Large intestine (tissue), 3 donors: Measurements from ENCODE around the gene C1orf53. TPM values are rescaled to one million over a fixed set of nuclear protein-coding genes. Genes with fewer than 3 reads are reported as not detected.
"Not testable (repeated sequence)": the region's sequence is repeated elsewhere in the genome, so short reads cannot be mapped to it uniquely, and the experiment has no call there.

Experiments
- DNase-seq, 2 donors: peaks; one replicate each; pipeline versions ENCODE4 v3.0.0 to v3.0.0-alpha.2; 2013
- H3K27ac ChIP-seq: one replicate; pipeline ENCODE4 v1.5.1; 2013; ENCODE audit warnings: low read length
- H3K27me3 ChIP-seq: 2 replicates; pipeline ENCODE4 v1.6.1; 2013; ENCODE audit warnings: low read length; ENCODE audit not compliant: control insufficient read depth, insufficient read depth
- H3K36me3 ChIP-seq: 2 replicates; pipeline ENCODE4 v1.6.1; 2013; ENCODE audit warnings: low read length; ENCODE audit not compliant: control insufficient read depth, insufficient read depth
- H3K4me1 ChIP-seq: one replicate; pipeline ENCODE4 v1.6.1; 2013; ENCODE audit warnings: low read length; ENCODE audit not compliant: control insufficient read depth, insufficient read depth
- H3K4me3 ChIP-seq: one replicate; pipeline ENCODE4 v1.5.1; 2013; ENCODE audit warnings: low read length
- H3K9me3 ChIP-seq: one replicate; pipeline ENCODE4 v1.6.1; 2013; ENCODE audit warnings: mild to moderate bottlenecking, low read depth, low read length, moderate library complexity; ENCODE audit not compliant: control insufficient read depth
- WGBS: methylation state at CpG from one replicate; pipeline ENCODE4 v1.1.5; 2013; ENCODE audit warnings: low lambda C conversion rate; ENCODE audit not compliant: insufficient coverage; 5-methylcytosine and 5-hydroxymethylcytosine counted together
- polyA plus RNA-seq: library from polyadenylated mRNA; unstranded; fragments of 120-200 nt; gene quantifications from one replicate; pipeline ENCODE4 v1.2.1, GENCODE V29; 2013

The C1orf53 gene
- polyA plus RNA-seq, 1 donor, result 8.2 TPM

DNA sequence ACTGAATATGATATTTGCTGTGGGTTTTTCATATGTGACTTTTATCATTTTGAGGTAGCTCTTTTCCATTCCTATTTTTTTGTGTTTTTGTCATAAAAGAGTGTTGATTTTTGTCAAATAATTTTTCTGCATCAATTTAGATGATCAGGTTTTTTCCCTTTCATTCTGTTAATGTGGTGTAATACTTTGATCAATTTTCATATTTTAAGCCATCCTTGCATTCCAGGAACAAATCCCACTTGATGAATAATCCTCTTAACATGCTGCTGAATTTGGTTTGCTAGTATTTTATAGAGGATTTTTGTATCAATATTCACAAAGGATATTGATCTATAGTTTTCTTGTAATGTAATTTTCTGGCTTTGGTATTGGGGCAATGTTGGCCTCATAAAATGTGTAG lies 25.5 kb upstream of the C1orf53 start:
- peaks cover 4% of the 10 kb centered on the region for H3K9me3 ChIP-seq
- no peaks in the 10 kb centered on the region for H3K4me1 ChIP-seq
- no peaks in the 10 kb centered on the region for H3K27me3 ChIP-seq
- no peak for DNase-seq
- no peak overlapping the region for H3K4me3 ChIP-seq
- H3K36me3 ChIP-seq, result no peaks in the 10 kb centered on the region
- no peak overlapping the region for H3K27ac ChIP-seq

GRCh38 chr1:197880385-197880784 lies 22.0 kb upstream of the C1orf53 start:
- H3K27ac ChIP-seq, H3K4me1 ChIP-seq, DNase-seq, H3K4me3 ChIP-seq, H3K9me3 ChIP-seq, H3K27me3 ChIP-seq, H3K36me3 ChIP-seq: not testable (repeated sequence)
- WGBS, result no CpG with 5 or more reads among the region's 4 CpGs

GRCh38 chr1:197882241-197882640 lies 20.2 kb upstream of the C1orf53 start:
- H3K4me3 ChIP-seq, H3K27me3 ChIP-seq, DNase-seq, H3K4me1 ChIP-seq, H3K27ac ChIP-seq, H3K36me3 ChIP-seq, H3K9me3 ChIP-seq: not testable (repeated sequence)
- WGBS, result 67% methylated on average over 1 of the region's 2 CpGs

DNA sequence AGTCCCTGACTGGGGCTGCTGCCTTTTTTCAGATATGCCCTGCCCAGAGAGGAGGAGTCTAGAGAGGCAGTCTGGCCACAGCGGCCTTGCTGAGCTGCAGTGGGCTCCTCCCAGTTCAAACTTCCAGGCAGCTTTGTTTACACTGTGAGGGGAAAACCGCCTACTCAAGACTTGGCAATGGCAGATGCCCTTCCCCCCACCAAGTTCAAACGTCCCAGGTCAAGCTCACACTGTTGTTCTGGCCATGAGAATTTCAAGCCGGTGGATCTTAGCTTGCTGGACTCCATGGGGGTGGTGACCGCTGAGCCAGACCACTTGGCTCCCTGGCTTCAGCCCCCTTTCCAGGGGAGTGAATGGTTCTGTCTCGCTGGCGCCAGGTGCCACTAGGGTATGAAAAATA lies 18.3 kb upstream of the C1orf53 start:
- Histone ChIP-seq H3K36me3 (no peaks in the 10 kb centered on the region), H3K27me3 (no peaks in the 10 kb centered on the region), H3K4me3 (no peak overlapping the region), H3K27ac (no peak overlapping the region), H3K9me3 (no peaks in the 10 kb centered on the region), H3K4me1 (no peaks in the 10 kb centered on the region)
- DNase-seq, result peak in 1 of 2 donors; percentile 37
- no CpG with 5 or more reads among the region's 7 CpGs for WGBS

DNA sequence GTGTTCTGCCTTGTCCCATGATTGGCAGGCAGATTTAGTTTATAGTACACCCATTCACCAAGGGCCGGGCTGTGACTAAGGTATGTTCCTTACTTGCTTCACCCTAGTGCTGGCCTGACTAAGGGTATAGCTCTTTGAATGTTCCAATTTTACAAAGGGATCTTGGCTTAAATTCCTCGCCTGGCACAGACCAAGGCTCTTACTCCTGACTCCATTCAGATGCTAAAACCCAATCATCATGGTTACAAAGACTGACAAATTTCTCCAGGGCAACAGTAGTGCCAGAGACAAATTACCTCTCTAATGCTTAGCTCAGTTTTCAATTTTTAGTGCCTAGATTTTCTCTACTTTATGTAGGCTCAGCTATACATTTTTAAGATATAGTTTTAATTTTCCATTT lies 11.5 kb upstream of the C1orf53 start:
- Histone ChIP-seq H3K4me1 (no peaks in the 10 kb centered on the region), H3K27me3 (no peaks in the 10 kb centered on the region), H3K9me3 (no peaks in the 10 kb centered on the region), H3K4me3 (no peak overlapping the region), H3K27ac (no peak overlapping the region), H3K36me3 (no peaks in the 10 kb centered on the region)
- DNase-seq, result no peak
- WGBS, result no CpG with 5 or more reads among the region's 2 CpGs

GRCh38 chr1:197892684-197893083 lies 9.7 kb upstream of the C1orf53 start:
- no peaks in the 10 kb centered on the region for H3K36me3 ChIP-seq
- no peaks in the 10 kb centered on the region for H3K4me1 ChIP-seq
- no peaks in the 10 kb centered on the region for H3K9me3 ChIP-seq
- no peak overlapping the region for H3K4me3 ChIP-seq
- peak in 1 of 2 donors; percentile 58 for DNase-seq
- H3K27me3 ChIP-seq, result no peaks in the 10 kb centered on the region
- H3K27ac ChIP-seq, result no peak overlapping the region

DNA sequence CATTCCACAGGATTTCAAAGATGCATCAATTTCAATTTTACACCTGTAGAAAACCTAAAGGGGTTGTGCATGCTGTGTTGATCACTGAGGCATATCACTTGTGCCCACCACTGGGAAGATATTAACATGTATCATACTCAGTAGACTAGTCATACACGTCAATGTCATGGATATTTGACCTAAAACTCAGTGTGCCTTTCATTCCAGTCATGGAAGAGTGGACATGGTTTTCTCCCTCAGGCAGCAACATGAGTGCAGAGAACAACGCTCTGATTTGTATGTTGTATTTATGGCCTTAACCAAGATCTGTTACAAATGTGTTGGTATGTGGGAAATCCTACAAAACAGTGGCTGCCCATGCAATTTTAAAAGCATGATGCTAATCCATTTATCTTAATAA lies 6.1 kb upstream of the C1orf53 start:
- Histone ChIP-seq H3K27me3 (peaks cover 2% of the 10 kb centered on the region), H3K4me3 (no peak overlapping the region), H3K4me1 (no peaks in the 10 kb centered on the region), H3K27ac (no peak overlapping the region), H3K9me3 (no peaks in the 10 kb centered on the region), H3K36me3 (no peaks in the 10 kb centered on the region)
- no peak for DNase-seq
- WGBS, result 80% methylated on average over 1 of the region's 2 CpGs

DNA sequence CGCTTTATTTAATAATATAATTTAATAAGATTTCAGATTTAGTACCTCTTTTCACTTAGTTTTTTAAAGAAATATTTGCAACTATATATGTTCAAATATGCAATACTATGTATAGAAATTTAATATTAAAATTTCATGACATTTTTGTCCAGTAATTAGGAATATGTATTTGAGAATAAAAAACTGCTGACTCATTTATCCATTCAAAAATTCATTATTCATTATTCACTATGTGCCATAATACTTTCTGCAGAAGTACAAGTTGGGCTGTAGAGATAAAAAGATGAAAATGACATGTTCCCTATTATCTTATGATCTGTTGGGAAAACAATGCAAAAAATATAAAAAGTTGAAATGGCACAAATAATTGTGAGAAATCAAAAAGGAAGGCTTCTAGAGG lies 3.4 kb upstream of the C1orf53 start:
- peaks cover 10% of the 10 kb centered on the region for H3K27me3 ChIP-seq
- DNase-seq, result no peak
- H3K4me1 ChIP-seq, result peaks cover 6% of the 10 kb centered on the region
- 88% methylated on average over 1 of the region's 1 CpG for WGBS
- H3K36me3 ChIP-seq, result no peaks in the 10 kb centered on the region
- no peaks in the 10 kb centered on the region for H3K9me3 ChIP-seq
- no peak overlapping the region for H3K27ac ChIP-seq
- H3K4me3 ChIP-seq, result no peak overlapping the region

GRCh38 chr1:197902131-197902453 lies 338 bp upstream of the C1orf53 start:
- H3K4me3 ChIP-seq, result peak overlapping the region; percentile 66
- H3K9me3 ChIP-seq, result no peaks in the 10 kb centered on the region
- no peak for DNase-seq
- H3K27me3 ChIP-seq, result peaks cover 30% of the 10 kb centered on the region
- no peaks in the 10 kb centered on the region for H3K36me3 ChIP-seq
- no CpG with 5 or more reads among the region's 6 CpGs for WGBS
- peak overlapping the region; percentile 88 for H3K27ac ChIP-seq
- peaks cover 6% of the 10 kb centered on the region for H3K4me1 ChIP-seq

- no peak for DNase-seq
- Histone ChIP-seq H3K27me3 (peaks cover 38% of the 10 kb centered on the region), H3K4me3 (peak overlapping the region; percentile 56), H3K9me3 (no peaks in the 10 kb centered on the region), H3K4me1 (peaks cover 6% of the 10 kb centered on the region), H3K36me3 (no peaks in the 10 kb centered on the region), H3K27ac (peak overlapping the region; percentile 3)
- 0% methylated on average over 1 of the region's 3 CpGs for WGBS
Observed at GRCh38 chr1:197903196-197903514, 725 bp downstream of the C1orf53 start.

DNA sequence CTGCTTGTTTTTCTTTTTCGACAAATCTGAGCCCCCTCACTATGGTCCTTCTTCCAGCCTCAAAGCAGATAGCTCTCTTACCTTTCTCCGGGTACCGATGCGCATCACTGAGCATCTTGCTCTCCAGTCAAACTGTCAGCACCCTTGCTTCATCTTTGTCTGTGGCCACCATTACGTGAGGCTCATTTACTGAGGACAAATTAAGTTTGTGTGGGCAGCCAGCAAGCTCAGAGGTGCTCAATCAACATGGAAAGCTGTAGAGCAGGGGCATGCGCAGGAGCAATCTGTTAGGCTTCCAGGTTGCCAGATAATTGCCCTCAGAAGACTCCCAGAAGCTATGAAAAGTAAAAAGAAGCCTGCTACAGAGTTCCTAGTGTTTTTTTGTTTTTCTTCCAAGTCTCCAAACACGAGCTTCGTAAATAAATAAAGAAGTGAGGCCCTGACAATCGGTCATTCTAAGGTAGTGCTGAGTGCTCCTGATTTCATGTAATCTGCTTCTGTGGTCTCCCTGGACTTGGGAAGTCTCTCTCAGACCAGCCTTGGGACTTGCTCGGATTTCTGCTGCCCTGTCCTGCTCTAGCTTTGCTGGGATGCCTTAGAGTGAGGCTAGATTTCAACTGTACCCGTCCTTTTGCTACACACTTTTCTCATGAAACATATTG lies 1.8 kb downstream of the C1orf53 start:
- 60% methylated on average over 1 of the region's 11 CpGs for WGBS
- H3K4me3 ChIP-seq, result no peak overlapping the region
- no peak overlapping the region for H3K27ac ChIP-seq
- H3K4me1 ChIP-seq, result peaks cover 6% of the 10 kb centered on the region
- H3K36me3 ChIP-seq, result no peaks in the 10 kb centered on the region
- H3K27me3 ChIP-seq, result peaks cover 49% of the 10 kb centered on the region
- no peaks in the 10 kb centered on the region for H3K9me3 ChIP-seq
- no peak for DNase-seq
